ENCODE results near the gene RPL37A.

RPL37A gene

DNA sequence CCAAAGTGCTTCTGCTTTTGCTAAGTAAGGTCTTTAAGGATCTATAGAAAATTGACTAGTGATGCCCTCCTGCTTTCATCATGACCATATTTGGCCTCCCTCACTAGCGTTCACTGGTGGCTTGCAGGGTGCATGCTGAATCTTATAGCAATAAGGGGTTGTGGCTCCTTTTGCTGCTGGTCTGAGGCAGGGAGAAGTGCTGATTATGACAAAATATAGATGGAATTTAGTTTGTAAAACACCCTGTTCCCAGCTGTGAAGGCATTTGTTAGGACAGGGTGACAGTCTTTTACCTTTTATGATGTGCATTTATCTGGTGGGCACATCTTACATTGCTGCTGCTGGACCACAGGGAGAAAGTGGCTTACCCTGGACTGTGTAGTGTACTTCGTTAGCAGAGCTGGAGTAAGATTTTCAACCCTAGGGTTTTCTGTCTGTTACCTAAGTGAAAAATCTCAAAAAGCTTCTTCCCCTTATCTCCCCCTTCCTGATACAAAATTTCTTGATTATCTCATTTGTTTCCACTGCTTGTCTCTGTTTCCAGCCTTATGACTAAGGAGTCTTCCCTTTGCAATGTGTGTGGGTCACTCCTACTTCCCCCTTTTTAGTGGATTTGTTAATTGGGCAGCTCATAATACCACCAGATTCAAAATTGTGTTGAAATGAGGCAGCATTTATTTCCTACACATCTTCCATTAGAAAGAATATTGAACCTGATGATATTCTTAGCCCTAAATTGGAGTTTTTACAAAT is 21.2 kb upstream of the RPL37A start:
- TF ChIP-seq POLR2A (IDR thresholded peaks at IDR 0.05; ENCODE audit: low read length) (no peak), GATA1 (IDR thresholded peaks at IDR 0.05; ENCODE audit: low read depth, low read length) (no peak)
- no peak for DNase-seq

DNA sequence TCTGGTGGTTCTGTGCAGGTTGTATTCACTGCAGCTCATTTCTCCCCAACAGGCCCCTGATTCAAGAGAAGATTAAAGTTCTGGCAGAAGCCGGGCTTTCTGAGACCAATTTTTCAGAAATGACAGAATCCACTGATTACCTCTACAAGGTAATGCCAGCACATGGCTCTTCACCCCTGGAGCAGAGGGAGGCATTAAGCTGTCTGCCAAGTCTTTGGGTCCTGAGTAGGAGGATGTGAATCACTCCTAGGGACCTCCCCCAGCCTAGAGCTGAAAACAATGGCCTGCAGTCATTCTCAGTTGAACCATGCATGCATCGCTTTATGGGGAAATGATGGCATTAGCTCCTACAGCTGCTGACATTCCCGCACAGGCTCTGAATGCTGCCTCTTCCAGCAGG is 20.5 kb upstream of the RPL37A start:
- TF ChIP-seq GATA1 (IDR thresholded peaks at IDR 0.05; ENCODE audit: low read depth, low read length) = no peak
- TF ChIP-seq POLR2A (IDR thresholded peaks at IDR 0.05; ENCODE audit: low read length) = no peak
- DNase-seq = no peak

DNA sequence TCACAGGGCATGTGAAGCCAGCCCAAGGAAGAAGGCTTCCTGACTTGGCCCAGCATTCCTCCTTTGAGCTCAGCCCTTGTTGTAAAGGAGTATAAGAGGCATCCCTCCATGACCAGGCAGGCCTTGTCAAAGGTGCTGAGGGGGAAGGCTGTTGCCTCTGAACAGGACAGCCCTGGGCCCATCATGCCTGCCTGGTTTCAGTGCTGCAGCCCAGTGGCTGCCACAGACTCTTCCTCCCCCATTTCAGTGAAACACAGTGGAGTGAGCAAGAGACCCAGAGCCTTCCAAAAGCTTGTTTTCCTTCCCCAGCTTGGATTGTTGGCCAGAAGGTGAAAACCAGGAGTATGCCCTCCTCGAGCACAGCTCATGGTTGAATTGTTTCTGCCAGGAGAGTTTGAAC is 19.9 kb upstream of the RPL37A start:
- no peak for DNase-seq
- no peak for TF ChIP-seq POLR2A (IDR thresholded peaks at IDR 0.05; ENCODE audit: low read length)
- TF ChIP-seq GATA1 (IDR thresholded peaks at IDR 0.05; ENCODE audit: low read depth, low read length) = no peak

DNA sequence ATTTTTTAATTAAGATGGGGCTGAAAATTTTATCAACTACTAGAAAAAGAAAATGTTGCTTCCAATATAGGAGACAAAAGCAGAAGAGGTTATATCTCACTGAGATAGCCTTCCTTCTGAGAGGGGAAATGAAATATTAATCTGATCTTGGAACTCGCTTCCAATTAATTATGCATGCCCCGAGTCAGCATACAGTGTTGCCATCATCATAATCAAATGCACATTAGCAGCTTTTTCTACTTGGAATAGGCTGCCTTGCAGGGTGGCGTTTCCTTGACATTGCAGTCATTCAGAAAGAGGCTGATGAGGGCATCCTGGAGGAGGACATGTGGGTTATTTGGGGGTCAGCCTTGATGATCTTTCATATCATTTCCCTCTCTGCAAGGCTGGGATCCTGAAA is 18.4 kb upstream of the RPL37A start:
- DNase-seq = no peak
- TF ChIP-seq GATA1 (IDR thresholded peaks at IDR 0.05; ENCODE audit: low read depth, low read length) (no peak), POLR2A (IDR thresholded peaks at IDR 0.05; ENCODE audit: low read length) (no peak)

DNA sequence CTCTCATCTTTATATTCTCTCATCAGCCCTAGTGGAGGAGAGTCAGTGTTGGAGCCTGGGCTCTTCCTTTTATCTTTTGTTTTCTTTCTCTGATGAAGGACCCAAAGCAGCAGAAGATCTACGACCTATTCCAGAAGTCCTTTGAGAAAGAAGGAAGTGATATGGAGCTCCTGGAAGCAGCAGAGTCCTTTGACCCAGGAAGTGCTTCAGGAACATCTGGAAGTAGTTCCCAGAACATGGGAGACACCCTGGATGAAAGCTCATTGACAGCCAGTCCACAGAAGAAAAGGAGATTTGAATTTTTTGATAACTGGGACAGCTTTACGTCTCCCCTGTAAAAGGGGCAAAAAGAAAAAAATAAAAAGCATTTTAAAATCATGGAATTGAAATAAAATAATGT is 16.0 kb upstream of the RPL37A start:
- TF ChIP-seq GATA1 (IDR thresholded peaks at IDR 0.05; ENCODE audit: low read depth, low read length) = no peak
- no peak for TF ChIP-seq POLR2A (IDR thresholded peaks at IDR 0.05; ENCODE audit: low read length)
- DNase-seq = no peak

DNA sequence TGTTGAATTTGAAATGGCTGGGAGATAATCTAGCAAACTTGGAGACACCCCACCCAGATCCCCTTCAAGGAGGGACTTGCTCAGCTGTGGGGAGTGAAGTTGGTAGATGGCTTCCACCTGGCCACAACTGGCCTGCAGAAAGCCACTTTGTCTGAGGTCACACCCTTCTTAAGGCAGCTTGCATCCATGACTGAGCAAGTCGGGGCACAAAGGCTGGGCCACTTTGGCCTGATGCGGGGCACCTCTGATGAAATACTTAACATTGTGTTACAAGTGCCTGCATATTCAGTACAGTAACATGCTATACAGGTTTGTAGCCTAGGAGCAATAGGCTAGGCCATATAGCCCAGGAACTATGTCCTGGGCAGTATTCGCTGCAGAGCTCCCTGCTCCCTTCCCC is 13.4 kb upstream of the RPL37A start:
- no peak for DNase-seq
- TF ChIP-seq GATA1 (IDR thresholded peaks at IDR 0.05; ENCODE audit: low read depth, low read length) = no peak
- TF ChIP-seq POLR2A (IDR thresholded peaks at IDR 0.05; ENCODE audit: low read length) = no peak

DNA sequence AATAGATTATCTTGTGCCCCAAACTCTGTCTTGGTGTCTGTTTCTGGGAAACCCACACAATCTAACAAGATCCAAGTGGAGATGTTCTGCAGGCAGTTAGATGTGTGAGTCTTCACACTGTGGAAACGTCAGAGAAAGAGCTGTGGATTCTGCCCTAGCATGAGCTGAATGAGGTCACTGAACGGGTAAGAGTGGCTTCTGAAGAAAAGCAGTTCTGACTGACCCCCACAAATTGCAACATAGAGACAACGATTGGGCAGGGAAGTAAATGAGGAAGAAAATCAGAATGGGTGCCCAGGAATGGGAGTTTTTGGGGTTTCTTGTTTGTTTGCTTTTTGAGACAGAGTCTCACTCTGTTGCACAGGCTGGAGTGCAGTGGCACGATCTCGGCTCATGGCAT is 12.9 kb upstream of the RPL37A start:
- no peak for DNase-seq

DNA sequence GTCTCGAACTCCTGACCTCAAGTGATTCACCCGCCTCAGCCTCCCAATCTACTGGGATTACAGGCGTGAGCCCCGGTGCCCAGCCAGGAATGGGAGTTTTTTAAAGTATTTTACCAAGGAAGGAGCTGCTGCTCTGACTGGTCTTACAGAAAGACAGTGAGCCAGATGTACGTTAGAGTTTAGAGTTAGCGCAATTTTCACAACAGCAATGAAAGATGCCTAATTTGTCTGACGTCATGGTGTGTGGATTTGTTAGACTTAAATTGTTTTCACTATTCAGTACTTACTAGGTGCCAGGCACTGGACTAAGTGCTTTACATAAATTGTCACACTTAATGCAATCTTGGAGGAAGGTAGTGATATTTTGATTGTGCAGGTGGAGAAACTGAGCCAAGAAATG is 12.4 kb upstream of the RPL37A start:
- no peak for TF ChIP-seq GATA1 (IDR thresholded peaks at IDR 0.05; ENCODE audit: low read depth, low read length)
- no peak for TF ChIP-seq POLR2A (IDR thresholded peaks at IDR 0.05; ENCODE audit: low read length)

More for the DNA sequence above, 12.9 kb upstream of the RPL37A start:
- no peak for TF ChIP-seq POLR2A (IDR thresholded peaks at IDR 0.05; ENCODE audit: low read length)
- TF ChIP-seq GATA1 (IDR thresholded peaks at IDR 0.05; ENCODE audit: low read depth, low read length) = no peak

DNA sequence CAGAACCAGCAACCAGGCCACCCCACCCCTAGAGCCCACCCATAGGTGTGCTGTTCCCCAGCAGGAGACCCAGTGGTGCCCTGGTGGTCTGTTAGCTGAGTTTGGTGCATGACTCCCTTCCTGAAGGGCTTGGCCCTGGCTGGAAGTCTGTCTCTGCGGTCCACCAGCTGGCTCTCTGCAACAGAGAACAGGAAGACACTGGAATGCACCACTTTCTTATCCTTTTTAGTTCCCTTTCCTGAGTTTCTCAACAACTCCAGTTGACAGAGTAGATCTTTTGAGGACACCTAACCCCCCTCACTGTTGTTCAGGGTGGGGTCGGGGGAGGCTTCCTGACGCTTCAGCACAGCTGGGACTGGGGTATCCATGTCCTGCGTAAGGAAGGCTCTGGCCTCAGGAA is 11.9 kb upstream of the RPL37A start:
- no peak for TF ChIP-seq GATA1 (IDR thresholded peaks at IDR 0.05; ENCODE audit: low read depth, low read length)
- no peak for TF ChIP-seq POLR2A (IDR thresholded peaks at IDR 0.05; ENCODE audit: low read length)
- no peak for DNase-seq

More for the DNA sequence above, 12.4 kb upstream of the RPL37A start:
- DNase-seq = no peak

DNA sequence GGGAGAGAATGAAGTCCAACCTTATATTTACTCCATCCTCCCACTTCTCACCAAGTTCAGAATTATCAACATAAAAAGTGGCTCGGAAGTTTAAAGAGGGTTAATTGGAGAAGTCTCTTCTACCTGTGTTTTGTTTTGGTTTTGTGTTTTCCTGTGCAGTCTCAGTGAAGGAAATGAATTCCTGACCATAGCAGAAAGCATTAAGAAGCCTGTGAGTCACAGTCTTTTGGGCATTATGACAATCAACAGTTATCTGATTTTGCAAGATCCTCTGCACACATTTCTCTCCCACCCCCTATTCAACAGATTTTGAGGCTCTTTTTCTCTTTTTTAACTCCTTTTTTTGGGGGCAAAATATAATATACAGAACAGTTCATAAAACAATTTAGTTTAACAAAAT is 8.6 kb upstream of the RPL37A start:
- no peak for DNase-seq
- TF ChIP-seq GATA1 (IDR thresholded peaks at IDR 0.05; ENCODE audit: low read depth, low read length) = no peak
- TF ChIP-seq POLR2A (IDR thresholded peaks at IDR 0.05; ENCODE audit: low read length) = no peak

DNA sequence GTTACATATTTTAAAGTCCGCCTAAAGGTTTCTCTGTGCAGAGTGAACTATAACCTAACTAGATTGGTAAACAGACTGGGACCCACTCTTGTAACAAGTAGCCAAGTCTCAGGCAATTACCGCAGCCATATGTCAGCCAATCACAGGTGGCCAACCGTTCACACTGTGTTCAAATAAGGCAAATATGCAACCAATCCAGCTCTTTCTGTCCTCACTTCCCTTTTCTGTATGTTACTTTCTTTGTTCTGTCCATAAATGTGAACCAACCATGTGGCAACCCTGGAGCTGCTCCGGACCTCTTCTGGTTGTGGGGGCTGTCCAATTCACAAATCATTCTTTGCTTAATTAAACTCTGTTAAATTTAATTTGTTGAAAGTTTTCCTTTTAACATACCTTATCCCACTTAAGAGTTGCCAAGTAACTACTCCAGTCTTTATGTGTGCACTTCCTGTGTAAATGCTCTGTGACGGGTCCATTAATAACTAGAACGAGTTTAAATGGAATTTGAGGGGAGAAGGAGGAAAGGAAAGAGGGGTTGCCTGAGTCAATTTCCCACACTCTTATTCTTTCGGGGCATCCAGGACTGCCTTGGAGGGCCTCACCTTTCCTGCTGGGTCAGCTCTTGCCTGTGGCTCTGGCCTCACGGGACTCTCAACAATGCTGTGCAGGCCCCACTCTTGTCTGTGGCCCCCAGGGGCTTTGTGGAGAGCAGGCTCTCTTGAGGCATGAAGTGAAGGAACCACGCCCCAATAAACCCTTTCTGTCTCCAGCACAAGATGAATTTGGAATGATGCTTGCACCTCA is 6.6 kb upstream of the RPL37A start:
- TF ChIP-seq GATA1 (IDR thresholded peaks at IDR 0.05; ENCODE audit: low read depth, low read length) = no peak
- TF ChIP-seq POLR2A (IDR thresholded peaks at IDR 0.05; ENCODE audit: low read length) = no peak
- no peak for DNase-seq

DNA sequence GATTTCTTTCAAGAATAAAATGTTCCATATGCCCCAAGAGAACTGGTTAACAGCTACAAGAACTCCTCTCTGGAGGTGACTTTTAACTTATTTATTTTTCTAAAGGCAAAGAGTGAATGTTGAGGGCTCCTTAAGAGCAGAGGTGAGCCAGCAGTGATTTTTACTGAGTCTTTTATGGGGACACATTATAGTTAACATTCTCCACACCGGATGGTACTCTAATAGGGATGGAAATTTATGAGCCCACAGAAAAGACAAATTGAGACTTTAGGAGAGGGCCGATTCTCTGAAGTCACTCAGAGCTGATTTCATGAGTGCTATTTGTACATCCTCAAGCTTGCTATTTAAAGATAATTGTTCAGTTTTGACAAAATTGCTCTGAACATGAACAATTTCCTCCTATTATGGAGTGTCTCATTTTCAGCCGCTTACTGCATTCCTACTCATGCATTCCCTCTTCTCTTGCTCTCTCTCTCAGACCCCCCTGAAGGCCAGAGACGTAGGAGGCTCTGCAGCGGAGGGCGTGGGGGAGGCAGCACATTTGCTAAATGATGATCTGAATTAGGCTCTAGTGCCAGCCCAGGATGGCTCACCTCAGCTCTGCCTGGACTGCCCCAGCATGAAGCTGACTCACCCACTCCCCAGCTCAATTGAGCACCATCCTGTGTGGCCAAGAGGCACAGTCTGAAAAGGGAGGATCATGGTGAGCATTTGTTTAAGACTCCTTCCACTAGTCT is 5.9 kb upstream of the RPL37A start:
- no peak for DNase-seq
- TF ChIP-seq POLR2A (IDR thresholded peaks at IDR 0.05; ENCODE audit: low read length) (no peak), GATA1 (IDR thresholded peaks at IDR 0.05; ENCODE audit: low read depth, low read length) (no peak)

DNA sequence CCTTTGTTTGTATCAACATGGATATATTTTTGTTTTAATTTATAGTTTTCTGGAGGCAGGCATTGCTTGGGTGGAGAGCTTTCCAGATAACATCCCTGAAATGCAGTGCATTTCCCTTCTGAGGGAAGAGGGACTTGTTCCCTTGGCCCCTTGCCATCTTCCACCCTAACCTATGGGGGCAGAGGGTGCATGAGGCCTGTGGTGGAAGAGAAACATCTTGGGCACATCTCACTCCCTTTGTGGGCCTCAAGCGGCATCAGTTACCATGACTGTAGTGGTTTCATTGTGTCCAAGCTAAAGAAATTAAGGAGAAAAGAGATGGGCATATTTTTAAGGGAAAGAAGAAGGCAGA is 5.3 kb upstream of the RPL37A start:
- no peak for DNase-seq

DNA sequence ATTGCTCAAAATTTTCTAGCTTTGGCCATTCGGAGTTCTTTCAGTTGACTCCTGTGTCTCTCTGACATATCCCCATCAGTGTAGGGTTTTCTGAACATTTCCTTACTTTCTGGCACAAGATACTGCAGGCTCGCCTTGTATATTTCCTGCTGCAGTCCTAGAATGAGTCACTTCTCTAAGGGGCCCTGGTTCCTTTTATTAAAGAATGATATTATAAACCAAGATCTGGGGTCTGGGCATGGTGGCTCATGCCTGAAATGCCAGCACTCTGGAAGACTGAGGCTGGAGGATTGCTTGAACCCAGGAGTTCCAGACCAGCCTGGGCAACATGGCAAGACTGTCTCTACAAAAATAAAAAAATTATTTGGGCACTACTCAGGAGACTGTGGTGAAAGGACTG is 3.0 kb upstream of the RPL37A start:
- no peak for DNase-seq
- TF ChIP-seq GATA1 (IDR thresholded peaks at IDR 0.05; ENCODE audit: low read depth, low read length) (no peak), POLR2A (IDR thresholded peaks at IDR 0.05; ENCODE audit: low read length) (no peak)

More for the DNA sequence above, 5.3 kb upstream of the RPL37A start:
- TF ChIP-seq POLR2A (IDR thresholded peaks at IDR 0.05; ENCODE audit: low read length) = no peak
- TF ChIP-seq GATA1 (IDR thresholded peaks at IDR 0.05; ENCODE audit: low read depth, low read length) = no peak

All from erythroblast (primary cell).